ENCODE results near the gene SKP1. TPM values are rescaled to one million over a fixed set of nuclear protein-coding genes. Genes with fewer than 3 reads are reported as not detected.

The SKP1 gene
- total RNA-seq, 1 donor from 2014 or later = 506 TPM

GRCh38 chr5:134139891-134140469, 36.8 kb downstream of the SKP1 start:
- intact Hi-C loops (cut with micrococcal nuclease) = loop anchor here (5.0 kb wide), 1 partner anchor 98 kb away; no protein-coding TSS in a partner anchor

GRCh38 chr5:134139377-134139851, 37.3 kb downstream of the SKP1 start:
- intact Hi-C loops (cut with micrococcal nuclease) = no loop called here
- no peaks in the 10 kb centered on the region for H3K9me3 ChIP-seq (replicated peaks)
- peak; percentile 19 for DNase-seq
- no peak overlapping the region for H3K4me3 ChIP-seq
- H3K27ac ChIP-seq (replicated peaks) = peak overlapping the region; percentile 30
- peaks cover 26% of the 10 kb centered on the region for H3K4me1 ChIP-seq
- H3K36me3 ChIP-seq = peaks cover 46% of the 10 kb centered on the region
- no peaks in the 10 kb centered on the region for H3K27me3 ChIP-seq (ENCODE audit: low read depth)
- TF ChIP-seq CTCF (IDR thresholded peaks at IDR 0.05; ENCODE audit: borderline replicate concordance) = no peak

More at GRCh38 chr5:134139891-134140469, 36.8 kb downstream of the SKP1 start:
- Histone ChIP-seq H3K27me3 (ENCODE audit: low read depth) (no peaks in the 10 kb centered on the region), H3K27ac (replicated peaks) (no peak overlapping the region), H3K4me1 (peaks cover 29% of the 10 kb centered on the region), H3K9me3 (replicated peaks) (no peaks in the 10 kb centered on the region), H3K4me3 (no peak overlapping the region), H3K36me3 (peaks cover 46% of the 10 kb centered on the region)
- peak; percentile 13 for DNase-seq
- TF ChIP-seq CTCF (IDR thresholded peaks at IDR 0.05; ENCODE audit: borderline replicate concordance) = no peak

- H3K27me3 ChIP-seq (ENCODE audit: low read depth) = no peaks in the 10 kb centered on the region
- H3K9me3 ChIP-seq (replicated peaks) = no peaks in the 10 kb centered on the region
- no peak for TF ChIP-seq CTCF (IDR thresholded peaks at IDR 0.05; ENCODE audit: borderline replicate concordance)
- intact Hi-C loops (cut with micrococcal nuclease) = no loop called here
- H3K4me1 ChIP-seq = peaks cover 26% of the 10 kb centered on the region
- DNase-seq = peak; percentile 11
- H3K27ac ChIP-seq (replicated peaks) = peak overlapping the region; percentile 30
- peaks cover 50% of the 10 kb centered on the region for H3K36me3 ChIP-seq
- no peak overlapping the region for H3K4me3 ChIP-seq
Measured at GRCh38 chr5:134138416-134139376, 38.1 kb downstream of the SKP1 start.

- Histone ChIP-seq H3K27me3 (ENCODE audit: low read depth) (no peaks in the 10 kb centered on the region), H3K9me3 (replicated peaks) (no peaks in the 10 kb centered on the region), H3K36me3 (peaks cover 39% of the 10 kb centered on the region), H3K4me1 (peaks cover 26% of the 10 kb centered on the region), H3K4me3 (no peak overlapping the region), H3K27ac (replicated peaks) (no peak overlapping the region)
- TF ChIP-seq CTCF (IDR thresholded peaks at IDR 0.05; ENCODE audit: borderline replicate concordance) = no peak
- DNase-seq = peak; percentile 1
- intact Hi-C loops (cut with micrococcal nuclease) = no loop called here
Measured at GRCh38 chr5:134136771-134137170, 40.0 kb downstream of the SKP1 start.

GRCh38 chr5:134136221-134136631, 40.5 kb downstream of the SKP1 start:
- Histone ChIP-seq H3K4me3 (no peak overlapping the region), H3K4me1 (peaks cover 25% of the 10 kb centered on the region), H3K36me3 (peaks cover 33% of the 10 kb centered on the region), H3K27me3 (ENCODE audit: low read depth) (no peaks in the 10 kb centered on the region), H3K9me3 (replicated peaks) (no peaks in the 10 kb centered on the region), H3K27ac (replicated peaks) (no peak overlapping the region)
- TF ChIP-seq CTCF (IDR thresholded peaks at IDR 0.05; ENCODE audit: borderline replicate concordance) = no peak
- intact Hi-C loops (cut with micrococcal nuclease) = no loop called here
- DNase-seq = peak; percentile 6

Data from left ventricle myocardium inferior (tissue), 1 donor.